Measurements from ENCODE around the gene CPNE5. TPM values are rescaled to one million over a fixed set of nuclear protein-coding genes. Genes with fewer than 3 reads are reported as not detected.

CPNE5 gene
- polyA plus RNA-seq, 1 of the 3 experiments (the other 2 are of a cell fraction), result 0.30 TPM

GRCh38 chr6:36713846-36714245, 125.4 kb downstream of the CPNE5 start (continued):
- no peak for TF ChIP-seq ZBTB33 (IDR thresholded peaks at IDR 0.05; ENCODE audit: borderline replicate concordance, low read depth)
- no peak for TF ChIP-seq EP300 (IDR thresholded peaks at IDR 0.05; ENCODE audit: borderline replicate concordance in 1 of 2, low read depth in 1 of 2, low read length in 1 of 2)

GRCh38 chr6:36712816-36713215, 126.4 kb downstream of the CPNE5 start:
- Histone ChIP-seq H3K9me3 (no peaks in the 10 kb centered on the region), H3K4me2 (no peak overlapping the region), H4K20me1 (ENCODE audit: insufficient read depth) (no peaks in the 10 kb centered on the region), H2AFZ (ENCODE audit: low read depth) (no peak overlapping the region), H3K9ac (no peak overlapping the region), H3K27ac (ENCODE audit: low read depth in 2 of 2, low read length in 1 of 2) (no peak overlapping the region), H3F3A (replicated peaks; ENCODE audit: insufficient read depth) (no peaks in the 10 kb centered on the region), H3K4me3 (ENCODE audit: low read depth in 2 of 2, low read length in 1 of 2) (no peak overlapping the region), H3K4me1 (ENCODE audit: control insufficient read depth in 1 of 2, insufficient read depth in 2 of 2, low read depth in 1 of 2, low read length in 1 of 2) (peaks cover 0 to 13% of the 10 kb centered on the region in 2 experiments; a peak in 1 of 4 replicates), H3K9me2 (no peaks in the 10 kb centered on the region), H3K27me3 (ENCODE audit: insufficient read depth) (no peaks in the 10 kb centered on the region), H3K79me2 (ENCODE audit: insufficient read depth) (no peaks in the 10 kb centered on the region), H3K36me3 (replicated peaks in 1 of 2; ENCODE audit: control insufficient read depth in 1 of 2, insufficient read depth in 2 of 2, low read length in 1 of 2) (no peaks in the 10 kb centered on the region)
- TF ChIP-seq ELF1 (IDR thresholded peaks at IDR 0.05) (no peak), YY1 (IDR thresholded peaks at IDR 0.05; ENCODE audit: low read depth) (no peak), RFX5 (IDR thresholded peaks at IDR 0.05; ENCODE audit: low read length) (no peak), IRF3 (IDR thresholded peaks at IDR 0.05; ENCODE audit: low read depth, low read length) (no peak), FOXM1 (IDR thresholded peaks at IDR 0.05; ENCODE audit: low read depth) (no peak), TCF12 (IDR thresholded peaks at IDR 0.05) (no peak), JUND (IDR thresholded peaks at IDR 0.05) (no peak), EP300 (IDR thresholded peaks at IDR 0.05; ENCODE audit: borderline replicate concordance in 1 of 2, low read depth in 1 of 2, low read length in 1 of 2) (no peak), RXRA (IDR thresholded peaks at IDR 0.05; ENCODE audit: borderline replicate concordance, low read depth) (no peak), SMC3 (IDR thresholded peaks at IDR 0.05; ENCODE audit: low read depth, low read length) (no peak), ZBTB33 (IDR thresholded peaks at IDR 0.05; ENCODE audit: borderline replicate concordance, low read depth) (no peak), PBX3 (IDR thresholded peaks at IDR 0.05) (no peak), CHD2 (IDR thresholded peaks at IDR 0.05; ENCODE audit: low read length, partially characterized antibody) (no peak), POLR2AphosphoS5 (IDR thresholded peaks at IDR 0.05; ENCODE audit: low read depth, low read length) (no peak), TEAD4 (IDR thresholded peaks at IDR 0.05; ENCODE audit: borderline replicate concordance, insufficient read depth) (no peak)
- TF ChIP-seq, protein P1, sequence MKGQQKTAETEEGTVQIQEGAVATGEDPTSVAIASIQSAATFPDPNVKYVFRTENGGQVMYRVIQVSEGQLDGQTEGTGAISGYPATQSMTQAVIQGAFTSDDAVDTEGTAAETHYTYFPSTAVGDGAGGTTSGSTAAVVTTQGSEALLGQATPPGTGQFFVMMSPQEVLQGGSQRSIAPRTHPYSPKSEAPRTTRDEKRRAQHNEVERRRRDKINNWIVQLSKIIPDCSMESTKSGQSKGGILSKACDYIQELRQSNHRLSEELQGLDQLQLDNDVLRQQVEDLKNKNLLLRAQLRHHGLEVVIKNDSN (IDR thresholded peaks at IDR 0.05; ENCODE audit: borderline replicate concordance, low read depth), result no peak
- no peak for DNase-seq
- ChIA-PET POLR2A (no interaction called here), CTCF (no interaction called here)
- 96% methylated on average over 4 of the region's 4 CpGs for WGBS (ENCODE audit: low lambda C conversion rate)
